GM23338 (cell line): ENCODE data around the gene KLF11. TPM values are rescaled to one million over a fixed set of nuclear protein-coding genes. Genes with fewer than 3 reads are reported as not detected.

ENCODE experiments used
- ATAC-seq: fragments of 200-7000 bp; cut with Tn5 transposase; 3 replicates; pipeline ENCODE4 v1.9.1; 2020
- DNase-seq: peaks from one replicate; pipeline ENCODE4 v3.0.0-alpha.2; 2015; ENCODE audit warnings: low spot score
- H2AFZ ChIP-seq: fragments of 200-600 bp; sonication (generic); 2 replicates; pipeline ENCODE4 v1.8.0; 2016; ENCODE audit warnings: antibody characterized with exemption, mild to moderate bottlenecking, moderate library complexity
- H3F3A ChIP-seq: fragments of 200-600 bp; sonication (generic); replicated peaks from 2 replicates; pipeline ENCODE4 v1.8.0; 2017; ENCODE audit warnings: antibody characterized with exemption, mixed run types, low read depth
- H3K27ac ChIP-seq: fragments of 200-600 bp; sonication (generic); 2 replicates; pipeline ENCODE4 v1.6.1; 2016; ENCODE audit warnings: low read depth
- H3K27me3 ChIP-seq: fragments of 200-600 bp; sonication (generic); 2 replicates; pipeline ENCODE4 v1.8.0; 2016; ENCODE audit warnings: mild to moderate bottlenecking, mixed run types, moderate library complexity; ENCODE audit not compliant: insufficient read depth
- H3K36me3 ChIP-seq: fragments of 200-600 bp; sonication (generic); 2 replicates; pipeline ENCODE4 v1.8.0; 2016; ENCODE audit warnings: mild to moderate bottlenecking; ENCODE audit not compliant: insufficient read depth
- H3K4me1 ChIP-seq: fragments of 200-600 bp; sonication (generic); 2 replicates; pipeline ENCODE4 v1.8.0; 2016; ENCODE audit warnings: mild to moderate bottlenecking, moderate library complexity; ENCODE audit not compliant: insufficient read depth
- H3K4me2 ChIP-seq: fragments of 200-600 bp; sonication (generic); 2 replicates; pipeline ENCODE4 v1.7.1; 2017; ENCODE audit warnings: mixed run types
- H3K4me3 ChIP-seq: fragments of 200-600 bp; sonication (generic); 2 replicates; pipeline ENCODE4 v1.6.1; 2016; ENCODE audit warnings: mixed run types
- H3K79me2 ChIP-seq: fragments of 200-600 bp; sonication (generic); replicated peaks from 2 replicates; pipeline ENCODE4 v1.8.0; 2017; ENCODE audit warnings: mild to moderate bottlenecking; ENCODE audit not compliant: insufficient read depth
- H3K9me2 ChIP-seq: fragments of 200-600 bp; sonication (generic); 2 replicates; pipeline ENCODE4 v1.8.0; 2017; ENCODE audit not compliant: insufficient read depth
- H4K20me1 ChIP-seq: fragments of 200-600 bp; sonication (generic); replicated peaks from 2 replicates; pipeline ENCODE4 v1.8.0; 2017; ENCODE audit warnings: mild to moderate bottlenecking; ENCODE audit not compliant: insufficient read depth
- H3K27ac Mint-ChIP-seq: 2 replicates; pipeline ENCODE4 v1.8.0; 2020; ENCODE audit warnings: inconsistent platforms, mild to moderate bottlenecking, moderate library complexity, mixed read lengths
- H3K27me3 Mint-ChIP-seq: 3 replicates; pipeline ENCODE4 v1.8.0; 2022; ENCODE audit warnings: low read depth, mild to moderate bottlenecking, moderate library complexity, mixed read lengths, inconsistent platforms; ENCODE audit not compliant: insufficient read depth, poor library complexity
- H3K36me3 Mint-ChIP-seq: 3 replicates; pipeline ENCODE4 v1.8.0; 2021; ENCODE audit warnings: low read depth, mild to moderate bottlenecking, inconsistent platforms, moderate library complexity, mixed read lengths
- H3K4me1 Mint-ChIP-seq: 3 replicates; pipeline ENCODE4 v1.8.0; 2020; ENCODE audit warnings: mild to moderate bottlenecking, inconsistent platforms, mixed read lengths
- H3K4me3 Mint-ChIP-seq: 3 replicates; pipeline ENCODE4 v1.8.0; 2021; ENCODE audit warnings: moderate library complexity, mild to moderate bottlenecking, inconsistent platforms, mixed read lengths
- H3K9me3 Mint-ChIP-seq: 3 replicates; pipeline ENCODE4 v1.8.0; 2020; ENCODE audit warnings: moderate library complexity, mild to moderate bottlenecking, inconsistent platforms, mixed read lengths
- CREB1 ChIP-seq: fragments of 250-450 bp; sonication (Bioruptor Pico); IDR thresholded peaks from 2 replicates; pipeline ENCODE4 v1.5.0; 2020; ENCODE audit warnings: low read depth, mild to moderate bottlenecking, moderate library complexity
- CTCF ChIP-seq, 2 experiments: fragments of 200-600 bp in 1 of 2; sonication (generic) in 1 of 2; conservative IDR thresholded peaks; 2 replicates each; pipeline versions ENCODE4 v1.5.1 to v1.6.1; 2016 to 2017; ENCODE audit warnings: antibody characterized with exemption in 2 of 2, low read depth in 2 of 2, mild to moderate bottlenecking in 2 of 2, moderate library complexity in 1 of 2
- ETS1 ChIP-seq: IDR thresholded peaks from 2 replicates; pipeline ENCODE4 v1.6.1; 2016; ENCODE audit warnings: antibody characterized with exemption
- EZH2 ChIP-seq: fragments of 200-600 bp; sonication (generic); IDR thresholded peaks from one replicate; pipeline ENCODE4 v1.8.0; 2017; ENCODE audit warnings: antibody characterized with exemption, mild to moderate bottlenecking, low read depth; ENCODE audit not compliant: unreplicated experiment
- EZH2phosphoT487 ChIP-seq: fragments of 200-600 bp; sonication (generic); IDR thresholded peaks from one replicate; pipeline ENCODE4 v1.8.1; 2018; ENCODE audit warnings: antibody characterized with exemption; ENCODE audit not compliant: unreplicated experiment
- NANOG ChIP-seq: IDR thresholded peaks from 2 replicates; pipeline ENCODE4 v1.6.1; 2016; ENCODE audit warnings: antibody characterized with exemption, borderline replicate concordance
- POLR2AphosphoS5 ChIP-seq: IDR thresholded peaks from 2 replicates; pipeline ENCODE4 v1.6.1; 2016; ENCODE audit warnings: antibody characterized with exemption, low read depth
- STAT1 ChIP-seq: IDR thresholded peaks from one replicate; pipeline ENCODE4 v1.6.1; 2016; ENCODE audit warnings: antibody characterized with exemption; ENCODE audit not compliant: unreplicated experiment
- ZNF114 ChIP-seq: fragments of 250-450 bp; sonication (Bioruptor Pico); IDR thresholded peaks from 2 replicates; pipeline ENCODE4 v1.5.0; 2020; ENCODE audit warnings: mild to moderate bottlenecking, moderate library complexity
- ZNF331 ChIP-seq: fragments of 250-450 bp; sonication (Bioruptor Pico); IDR thresholded peaks from 2 replicates; pipeline ENCODE4 v1.5.0; 2020; ENCODE audit warnings: low read depth, mild to moderate bottlenecking, moderate library complexity
- ZNF462 ChIP-seq: fragments of 250-450 bp; sonication (Bioruptor Pico); IDR thresholded peaks from 2 replicates; pipeline ENCODE4 v1.5.0; 2020; ENCODE audit warnings: mild to moderate bottlenecking, moderate library complexity
- polyA plus RNA-seq: library from polyadenylated mRNA; unstranded; fragments of >200 nt; fragmentation: Nextera tagmentation; extraction: Ambion mirVana; gene quantifications from 2 replicates; pipeline ENCODE4 v1.2.1, GENCODE V29; 2016
- total RNA-seq: library from RNA; depleted of rRNA; stranded (reverse); fragments of >200 nt; shearing (Covaris generic); gene quantifications from 2 replicates; pipeline ENCODE4 v1.2.3, GENCODE V29; 2014

The KLF11 gene
- total and polyA plus RNA-seq, 2 experiments from 2014 or later = 1.4 to 5.6 TPM

GRCh38 chr2:10016001-10016801, 27.1 kb upstream of the KLF11 start:
- Mint-ChIP-seq H3K4me3 (no peak overlapping the region), H3K36me3 (no peaks in the 10 kb centered on the region; the same call in 2 of the 3 replicates), H3K27me3 (no peaks in the 10 kb centered on the region), H3K9me3 (no peaks in the 10 kb centered on the region), H3K4me1 (no peaks in the 10 kb centered on the region; the same call in 2 of the 3 replicates), H3K27ac (no peak overlapping the region)
- H3K27ac ChIP-seq = no peak overlapping the region
- H3K27me3 ChIP-seq = no peaks in the 10 kb centered on the region
- no peaks in the 10 kb centered on the region for H3K79me2 ChIP-seq
- no peak overlapping the region for H3K4me3 ChIP-seq
- no peak overlapping the region for H3K4me2 ChIP-seq
- no peaks in the 10 kb centered on the region for H4K20me1 ChIP-seq
- H3K4me1 ChIP-seq = no peaks in the 10 kb centered on the region
- TF ChIP-seq ETS1 (no peak), CTCF (conservative IDR thresholded peaks at IDR 0.05; ENCODE audit: low read depth in 2 of 2) (no peak), NANOG (no peak), CREB1 (CRISPR knock-in tag) (no peak), EZH2 (no peak), ZNF114 (CRISPR knock-in tag) (no peak), ZNF331 (CRISPR knock-in tag) (no peak), ZNF462 (CRISPR knock-in tag) (no peak), EZH2phosphoT487 (no peak), POLR2AphosphoS5 (no peak), STAT1 (no peak)
- ATAC-seq (no peak), DNase-seq (no peak)
- no peaks in the 10 kb centered on the region for H3F3A ChIP-seq
- H3K9me2 ChIP-seq = no peaks in the 10 kb centered on the region
- no peaks in the 10 kb centered on the region for H3K36me3 ChIP-seq
- no peak overlapping the region for H2AFZ ChIP-seq
